T-helper 22 cell (primary cell): ENCODE measurements around the gene RREB1.

Experiments used
- DNase-seq: peaks from one replicate; pipeline ENCODE4 v3.0.0-alpha.2; 2020; ENCODE audit warnings: low read depth

RREB1 gene

DNA sequence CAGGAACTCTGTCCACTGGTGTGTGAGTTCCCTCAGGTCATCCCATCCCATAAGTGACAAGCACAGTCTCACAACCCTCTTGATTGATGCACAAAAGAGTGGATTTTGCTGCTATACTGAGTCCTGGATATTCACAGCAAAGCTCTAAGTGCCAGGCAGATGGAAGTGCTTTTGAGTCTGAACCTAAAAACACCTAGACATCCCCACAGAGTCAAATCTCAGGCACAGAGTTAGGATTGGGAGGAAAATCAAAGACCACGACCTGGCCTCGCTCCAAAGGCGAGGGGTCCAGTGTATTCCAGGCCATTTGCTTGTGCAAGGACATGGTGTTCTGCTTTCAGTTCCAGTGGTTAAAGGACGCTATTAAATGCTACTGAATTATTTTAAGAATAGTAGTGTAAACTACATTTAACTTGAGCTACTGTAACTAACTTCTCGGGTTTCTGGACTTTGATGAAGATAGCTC is 56.8 kb downstream of the RREB1 start:
- no peak for DNase-seq

DNA sequence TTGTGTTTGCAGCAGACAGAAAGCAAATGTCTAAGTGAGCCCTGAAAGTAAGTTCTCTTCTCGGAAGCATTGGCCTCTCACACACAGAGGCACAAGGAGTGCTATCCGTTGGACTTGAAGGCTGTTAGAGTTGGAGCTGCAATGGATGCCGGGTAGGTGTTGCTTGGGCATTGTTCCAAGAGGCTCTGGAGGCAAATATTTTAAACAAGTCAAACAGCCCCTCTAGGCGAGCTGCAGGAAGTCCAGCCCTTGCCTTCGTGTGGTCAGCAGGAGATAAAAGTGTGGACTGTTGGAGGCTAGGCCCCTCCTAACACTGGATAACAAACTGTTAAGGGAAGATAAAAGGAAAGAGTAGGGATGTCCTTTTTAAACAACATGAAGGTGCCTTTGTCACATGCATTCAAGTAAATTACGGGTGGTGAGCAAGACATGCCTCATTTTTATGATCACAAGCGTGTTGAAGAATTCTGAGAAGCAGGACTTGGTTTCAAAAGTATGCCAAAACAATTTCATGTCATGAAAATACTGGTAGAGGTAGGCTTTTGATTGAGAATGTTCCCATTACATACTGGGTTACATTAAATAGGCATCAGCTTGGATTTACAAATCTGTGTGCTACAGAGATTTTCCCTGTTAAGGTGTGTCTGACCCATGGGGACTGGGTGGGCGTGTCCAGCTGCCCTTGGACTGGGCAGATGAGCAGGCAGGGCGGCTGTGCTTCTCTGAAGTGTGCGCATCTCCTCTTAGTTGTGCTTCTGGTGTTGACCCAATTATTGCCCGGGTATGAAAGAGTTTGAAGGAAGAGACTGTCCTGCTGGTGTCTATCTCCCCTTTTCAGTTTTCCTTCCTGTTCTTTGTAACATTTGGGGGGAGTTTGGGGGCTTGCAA is 57.5 kb downstream of the RREB1 start:
- no peak for DNase-seq

DNA sequence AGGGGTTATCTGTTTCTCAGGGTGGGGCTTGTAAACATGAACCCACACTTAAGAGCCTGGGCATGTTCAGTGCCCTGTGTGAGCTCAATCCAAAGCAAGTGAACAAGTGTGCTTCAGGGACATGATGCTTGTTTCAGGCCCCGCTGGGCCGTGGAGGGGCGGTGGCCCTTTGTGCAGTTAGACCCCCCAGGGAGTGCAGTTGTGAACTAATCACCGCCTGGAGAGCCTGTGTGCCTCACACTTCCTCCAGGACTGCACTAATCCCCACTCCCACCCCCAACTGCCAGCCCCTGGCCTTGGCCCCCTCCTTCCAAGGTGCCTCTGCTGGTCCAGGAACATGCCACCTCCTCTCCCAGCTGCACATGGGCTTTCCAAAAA is 58.1 kb downstream of the RREB1 start:
- DNase-seq: no peak

DNA sequence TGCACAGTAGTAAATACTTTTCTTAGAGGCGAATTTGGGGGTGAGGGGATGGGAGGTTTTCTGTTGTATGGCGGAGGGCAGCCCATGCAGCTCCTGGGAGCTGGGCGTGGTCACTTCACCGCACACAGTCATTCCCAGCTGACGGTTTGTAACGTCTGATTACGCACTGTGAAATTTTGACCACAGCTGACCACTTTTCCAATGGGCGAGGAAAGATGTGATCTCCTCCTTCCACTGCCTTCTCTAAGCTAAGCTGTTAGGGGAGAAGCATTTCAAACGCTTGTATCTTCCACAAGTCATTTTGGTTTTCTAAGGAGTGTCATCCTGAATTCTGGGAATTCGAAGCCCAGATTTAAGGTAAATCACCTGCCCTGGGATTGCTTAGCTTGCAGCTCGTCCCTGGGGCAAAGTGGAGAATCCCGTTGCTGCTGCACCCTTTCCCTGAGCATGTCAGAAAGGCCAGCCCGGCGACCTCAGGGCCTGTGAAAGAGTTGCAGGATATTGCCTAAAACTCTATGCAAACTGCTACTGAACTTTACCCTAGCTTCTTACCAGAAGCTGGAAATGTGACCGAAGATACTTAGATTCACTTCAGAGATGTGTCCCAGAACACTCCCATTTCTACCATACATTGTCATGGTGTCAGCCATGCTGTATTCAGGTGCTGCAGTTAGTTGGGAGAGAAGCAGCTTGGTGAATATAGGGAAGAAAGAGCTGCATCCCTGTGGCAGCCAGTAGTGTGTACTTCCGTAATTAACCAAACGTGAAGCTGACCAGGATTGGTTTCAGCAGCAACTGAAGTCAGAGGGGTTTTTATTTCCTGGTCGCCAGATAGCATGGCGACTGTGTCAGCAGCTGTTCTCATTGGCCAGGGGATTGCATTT is 58.9 kb downstream of the RREB1 start:
- DNase-seq: no peak

DNA sequence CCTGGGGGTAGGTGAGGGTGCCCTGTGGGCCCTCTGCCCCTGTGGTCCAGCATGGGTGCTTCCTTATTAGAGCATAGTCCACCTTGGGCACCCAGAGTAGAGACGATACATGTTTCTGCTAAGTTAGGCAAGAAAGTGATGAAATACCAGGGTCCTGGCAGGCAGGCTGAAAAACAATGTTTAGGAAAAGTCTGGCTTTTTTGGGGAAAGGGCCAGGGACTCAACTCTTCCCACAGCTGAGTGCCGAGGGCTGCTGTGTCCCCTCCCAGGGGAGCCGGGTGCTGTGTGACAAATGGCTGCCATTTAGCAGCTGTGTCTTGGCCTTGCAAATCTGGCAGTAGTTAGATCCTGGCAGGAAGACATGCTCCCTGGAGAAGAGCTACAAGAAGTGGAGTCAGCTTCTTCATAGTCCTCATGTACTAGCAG is 61.5 kb downstream of the RREB1 start:
- no peak for DNase-seq

DNA sequence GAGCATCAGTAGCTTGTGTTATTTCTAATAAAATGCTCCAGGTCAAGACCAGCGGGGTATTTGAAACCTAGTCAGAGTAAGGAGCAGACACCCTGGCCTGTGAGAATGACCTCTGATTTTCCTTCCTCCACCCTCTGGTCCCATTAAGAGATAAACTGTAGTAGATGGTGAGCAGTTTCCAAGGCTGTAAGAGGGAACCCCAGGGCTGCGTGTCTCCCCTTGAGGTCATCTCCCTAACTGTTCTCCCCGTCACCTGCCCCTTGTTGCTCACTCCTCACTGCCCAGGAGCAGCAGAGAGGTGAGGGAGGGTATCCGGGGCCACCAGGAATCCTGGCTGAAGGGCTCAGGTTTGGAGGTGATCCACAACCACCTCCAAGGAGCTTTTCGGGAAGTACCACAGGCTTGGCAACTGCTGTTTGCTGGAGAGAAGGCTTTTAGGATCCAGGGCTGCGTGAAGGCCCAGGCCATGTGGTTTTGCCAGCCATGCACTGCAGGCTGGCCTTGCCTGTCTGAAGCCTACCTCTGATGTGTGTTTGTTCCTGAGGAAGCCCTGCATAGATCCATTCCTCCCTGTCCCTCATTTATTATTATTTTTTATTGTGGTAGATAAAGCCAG is 62.5 kb downstream of the RREB1 start:
- DNase-seq: no peak

DNA sequence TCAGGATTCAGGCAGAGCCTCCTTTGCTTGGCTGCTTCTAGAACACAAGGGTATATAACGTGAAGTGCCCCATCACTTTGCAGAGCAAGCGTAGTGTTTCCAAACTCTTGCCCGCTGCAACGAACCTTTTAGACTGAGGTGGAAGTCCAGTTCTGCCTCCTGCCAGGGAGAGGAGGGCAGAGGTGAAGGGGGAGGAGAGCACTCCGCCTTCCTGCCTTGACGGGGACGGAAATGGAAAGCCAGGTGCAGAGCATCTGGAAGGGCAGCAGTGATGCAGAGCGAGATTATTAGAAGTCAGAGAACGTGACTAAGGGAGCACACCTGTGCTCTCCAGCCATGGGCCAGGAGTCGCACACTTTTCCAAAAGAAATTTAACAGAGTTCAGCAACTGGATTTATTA is 63.4 kb downstream of the RREB1 start:
- no peak for DNase-seq

DNA sequence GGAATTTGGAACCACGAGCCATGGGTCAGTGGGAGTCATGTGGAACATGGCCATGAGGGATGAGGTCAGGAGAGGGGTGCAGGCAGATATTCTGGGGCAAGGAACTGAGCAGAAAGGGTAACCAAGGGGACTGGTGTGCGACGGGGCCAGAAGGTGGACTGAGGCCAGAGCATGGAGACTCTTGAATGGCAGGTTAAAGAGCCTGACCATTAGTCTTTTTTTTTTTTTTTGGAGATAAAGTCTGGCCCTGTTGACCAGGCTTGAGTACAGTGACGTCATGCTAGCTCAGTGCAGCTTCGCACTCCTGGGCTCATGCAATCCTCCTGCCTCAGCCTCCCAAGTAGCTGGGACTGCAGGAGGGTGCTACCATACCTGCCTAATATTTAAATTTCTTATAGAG is 64.0 kb downstream of the RREB1 start:
- DNase-seq: no peak

DNA sequence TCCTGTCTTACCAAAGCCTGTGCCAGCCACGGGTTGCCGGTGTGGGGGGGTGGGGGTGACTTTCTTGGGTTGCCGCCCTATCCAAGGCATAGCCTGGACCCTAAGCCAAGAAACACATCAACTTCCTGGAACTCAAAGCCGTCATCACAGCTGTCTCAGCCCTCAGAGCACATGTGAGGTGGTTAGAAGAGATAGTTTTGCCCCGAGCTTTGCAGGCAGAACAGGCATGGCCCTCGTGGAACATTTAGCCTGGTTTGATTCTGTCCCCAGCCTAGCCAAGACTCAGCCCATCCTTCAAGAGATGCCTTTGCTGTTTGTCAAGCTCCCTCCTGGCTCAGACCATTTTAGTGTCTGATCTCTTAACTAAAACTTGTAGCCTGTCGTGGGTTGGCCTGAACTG is 64.9 kb downstream of the RREB1 start:
- no peak for DNase-seq

DNA sequence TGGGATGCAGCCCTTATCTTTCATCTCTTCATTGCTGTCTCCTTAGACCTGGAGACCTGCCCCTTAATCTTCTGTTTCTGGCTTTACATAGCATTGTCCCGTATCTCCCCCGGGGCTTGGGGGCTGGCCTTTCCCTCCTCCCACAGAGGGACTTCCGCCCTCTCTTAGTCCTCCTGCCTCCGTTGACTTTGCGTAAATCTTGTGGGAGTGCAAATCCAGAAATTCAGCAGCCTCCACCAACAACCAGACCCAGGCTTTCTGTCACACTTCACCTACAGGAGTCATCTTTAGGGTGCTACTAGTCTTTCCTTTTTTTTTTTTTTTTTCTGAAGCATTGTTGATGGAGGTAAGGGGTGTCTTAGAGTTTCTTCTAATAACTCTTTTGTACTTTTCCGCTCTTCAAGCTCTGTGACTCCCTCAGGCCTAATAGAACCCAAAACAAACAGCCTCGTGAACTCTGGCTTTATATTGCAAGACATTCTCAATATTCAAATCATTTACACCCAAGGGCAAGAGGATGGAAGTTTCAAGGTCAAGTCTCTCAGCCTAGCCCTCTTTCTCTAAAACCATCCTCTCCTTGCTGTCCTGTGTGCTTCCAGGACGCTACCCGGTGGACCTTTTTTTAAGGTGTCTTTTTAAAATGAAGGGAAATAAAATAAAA is 66.2 kb downstream of the RREB1 start:
- no peak for DNase-seq

DNA sequence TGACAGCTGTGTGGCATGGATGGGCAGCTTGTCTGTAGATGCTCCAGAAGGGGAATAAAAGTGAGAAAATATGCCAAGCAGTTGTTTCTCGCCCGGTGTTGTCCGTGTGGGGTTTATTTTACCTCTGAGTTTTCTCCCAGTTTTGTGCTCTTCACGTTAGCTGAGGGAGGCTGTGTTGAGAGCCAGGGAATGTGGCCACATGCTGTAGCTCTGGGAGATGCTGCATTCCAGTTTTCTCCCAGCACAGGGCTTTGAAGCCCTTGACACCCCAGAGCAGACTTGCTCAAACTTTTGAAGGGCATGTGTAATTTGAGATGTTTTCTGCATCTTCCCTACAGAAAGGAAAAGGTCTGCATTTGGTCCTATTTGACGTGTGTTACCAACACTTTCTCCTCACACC is 67.7 kb downstream of the RREB1 start:
- DNase-seq: no peak

DNA sequence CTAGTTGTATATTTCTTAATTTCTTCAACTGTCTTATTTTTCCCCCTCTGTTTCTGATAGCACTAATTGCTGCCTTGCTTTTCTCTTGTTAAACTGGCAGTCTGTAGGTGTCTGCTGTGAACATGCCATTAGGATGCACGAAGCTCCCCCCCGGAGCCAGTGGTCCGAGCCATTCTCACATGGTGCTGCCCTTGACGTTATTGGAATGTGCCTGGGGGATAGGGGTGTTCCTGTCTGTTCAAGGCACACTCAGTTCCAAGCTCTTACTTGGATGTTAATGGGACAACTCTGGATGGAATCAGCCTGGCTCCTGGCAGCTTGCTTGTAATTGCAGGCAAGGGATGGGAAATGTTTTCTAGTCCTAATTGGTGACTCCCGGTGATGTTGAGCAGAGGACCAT is 68.4 kb downstream of the RREB1 start:
- DNase-seq: no peak

DNA sequence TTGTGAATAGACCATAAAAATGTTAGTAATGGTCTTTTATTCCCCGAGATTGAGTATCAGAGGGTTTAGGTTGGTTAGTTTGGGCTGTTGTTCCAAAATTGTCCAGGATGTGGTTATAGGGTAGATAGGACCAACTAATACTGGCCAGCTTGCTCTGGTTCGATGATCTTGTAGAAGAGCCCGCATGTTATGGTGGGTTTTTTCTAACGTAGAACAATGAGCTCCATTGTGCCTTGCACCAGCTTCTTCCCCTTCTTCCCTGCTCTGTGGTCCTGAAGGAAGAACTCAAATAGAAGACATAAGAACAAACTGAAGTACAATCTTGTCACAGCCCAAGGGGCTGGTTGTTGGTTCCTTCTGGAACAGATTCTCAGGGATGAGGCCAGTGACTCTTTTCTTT is 70.5 kb downstream of the RREB1 start:
- DNase-seq: no peak

DNA sequence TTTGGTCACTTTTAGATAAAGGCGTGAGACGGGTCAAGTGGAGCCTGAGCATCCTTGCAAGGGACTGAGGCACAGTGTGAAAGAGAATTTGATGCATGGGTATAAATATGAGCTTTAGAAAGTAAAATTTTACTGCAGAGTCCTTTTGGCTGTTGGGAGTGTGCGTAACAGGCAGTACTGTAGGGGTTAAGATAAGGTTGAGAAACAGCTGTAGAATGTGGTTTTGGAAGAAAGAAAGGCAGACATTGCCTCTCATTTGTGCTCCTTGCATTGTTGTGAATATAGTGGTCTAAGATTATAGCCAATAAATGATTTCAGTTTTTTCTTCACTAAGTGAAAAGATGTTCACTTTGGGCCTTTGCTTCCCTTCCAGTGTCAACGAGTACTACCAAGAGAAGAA is 73.0 kb downstream of the RREB1 start:
- no peak for DNase-seq

DNA sequence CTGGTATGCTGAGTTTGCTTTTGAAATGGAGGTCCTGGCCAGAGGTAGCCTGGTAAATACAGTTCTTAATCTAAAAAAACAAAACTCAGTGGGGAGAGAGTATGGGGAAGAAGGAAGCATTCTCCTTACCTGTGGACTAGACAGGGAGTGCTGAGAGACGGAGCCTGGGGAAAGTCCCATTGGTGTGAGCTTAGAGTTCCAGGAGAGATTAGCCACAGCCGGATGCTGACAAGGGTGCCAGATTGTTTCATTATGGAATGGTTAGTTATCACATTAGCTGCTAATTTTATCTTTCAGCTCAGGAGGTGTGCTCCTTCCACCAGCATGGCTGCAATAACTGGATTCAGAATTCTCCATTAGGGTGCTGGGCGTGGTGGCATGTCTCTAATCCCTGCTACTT is 75.9 kb downstream of the RREB1 start:
- DNase-seq: no peak

DNA sequence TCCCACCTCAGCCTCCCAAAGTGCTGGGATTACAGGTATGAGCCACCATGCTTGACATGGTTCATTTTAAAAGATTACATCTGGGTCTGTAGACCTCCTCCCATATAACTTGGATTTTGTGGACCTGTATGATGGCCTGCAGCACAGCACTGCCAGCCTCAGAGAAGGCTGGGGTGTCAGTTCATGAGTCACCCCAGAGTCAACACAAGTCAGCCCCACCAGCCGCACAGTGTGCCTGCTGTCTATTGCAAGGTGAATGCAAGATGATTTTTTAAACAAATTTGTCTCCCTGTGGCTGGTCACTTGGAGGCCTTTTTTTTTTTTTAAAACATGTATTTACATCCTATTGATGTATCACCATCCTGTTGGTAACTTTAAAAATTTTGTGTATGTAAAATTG is 76.7 kb downstream of the RREB1 start:
- DNase-seq: no peak

DNA sequence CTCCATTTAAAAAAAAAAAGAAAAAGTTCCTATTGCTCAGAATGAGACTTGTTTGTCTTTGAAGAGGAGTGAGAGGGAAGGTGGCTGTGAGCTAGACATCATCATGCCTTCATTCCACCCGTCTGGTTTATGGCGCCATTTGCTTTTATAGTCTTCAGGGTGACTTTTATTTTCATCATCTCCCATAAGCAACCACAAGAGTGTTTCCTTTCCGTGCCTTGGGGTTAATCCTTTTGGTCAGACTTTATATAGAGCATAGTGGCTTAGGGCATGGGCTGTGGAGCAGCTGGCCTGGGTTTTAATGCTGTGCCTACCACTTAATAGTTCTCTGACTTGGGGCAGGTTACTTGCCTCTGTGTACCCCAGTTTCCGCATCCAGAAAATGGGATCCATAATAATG is 77.8 kb downstream of the RREB1 start:
- no peak for DNase-seq

DNA sequence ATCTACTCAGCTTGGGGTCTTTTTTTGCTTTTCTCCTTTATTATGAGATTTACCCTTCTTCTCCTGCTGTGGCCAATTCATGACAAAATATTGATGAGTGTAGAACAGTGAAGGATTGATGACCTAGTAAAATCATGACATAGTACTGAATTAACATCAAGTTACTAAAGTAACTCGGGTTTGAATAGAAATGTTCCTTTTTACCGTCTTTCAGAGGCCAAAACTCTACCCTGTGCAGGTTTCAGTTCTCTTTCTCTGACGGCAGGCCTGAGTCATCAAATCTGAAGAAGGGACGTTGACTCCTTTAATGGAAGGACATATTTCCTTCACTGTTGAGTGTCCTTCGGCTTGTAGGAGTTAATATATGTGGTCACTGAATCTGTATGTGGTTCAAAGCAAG is 80.7 kb downstream of the RREB1 start:
- no peak for DNase-seq

DNA sequence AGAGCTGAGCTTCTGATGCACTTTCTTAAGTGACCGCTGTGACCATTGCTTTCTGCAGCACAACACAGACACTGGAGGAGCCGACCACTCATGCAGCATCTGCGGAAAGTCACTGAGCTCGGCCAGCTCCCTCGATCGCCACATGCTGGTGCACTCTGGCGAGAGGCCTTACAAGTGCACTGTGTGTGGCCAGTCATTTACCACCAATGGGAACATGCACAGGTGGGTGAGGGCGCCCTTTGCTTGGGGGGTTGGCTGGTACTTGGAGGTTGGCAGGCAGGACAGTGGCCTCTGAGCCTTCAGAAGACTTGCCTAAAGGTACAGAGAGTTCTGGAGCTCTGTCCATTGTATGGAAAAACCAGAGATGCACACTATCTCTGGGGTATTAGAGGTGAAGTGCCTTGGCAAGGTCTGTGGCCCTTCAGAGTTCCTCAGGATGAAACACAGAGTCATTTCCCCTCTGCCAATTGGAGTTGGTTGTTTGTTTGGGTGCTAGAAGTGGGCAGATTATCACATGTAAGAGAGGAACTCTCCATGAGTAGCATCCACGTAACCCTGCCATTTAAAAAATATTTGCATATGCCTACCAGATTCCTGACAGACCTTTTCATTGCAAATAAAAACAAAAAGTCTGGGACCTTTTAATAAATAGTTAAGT is 81.5 kb downstream of the RREB1 start:
- DNase-seq: no peak

DNA sequence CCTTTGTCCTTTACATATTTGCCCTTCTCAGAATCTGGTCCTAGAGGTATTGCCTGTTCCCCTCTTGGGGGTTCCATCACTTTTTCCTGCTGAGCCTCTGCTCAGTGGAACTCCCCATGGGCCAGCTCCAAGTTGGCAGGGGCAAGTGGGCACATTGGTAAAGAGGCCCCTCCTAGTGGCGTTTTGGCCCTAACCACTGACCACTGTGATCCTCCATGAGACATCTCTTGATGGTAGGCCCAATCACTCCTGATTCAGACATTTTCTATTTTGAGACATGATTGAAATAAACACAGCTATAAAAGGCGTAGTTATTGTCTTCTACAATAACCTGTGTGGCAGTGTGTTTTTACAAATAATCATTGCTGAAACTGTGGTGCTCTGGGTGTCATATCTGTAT is 83.0 kb downstream of the RREB1 start:
- no peak for DNase-seq

DNA sequence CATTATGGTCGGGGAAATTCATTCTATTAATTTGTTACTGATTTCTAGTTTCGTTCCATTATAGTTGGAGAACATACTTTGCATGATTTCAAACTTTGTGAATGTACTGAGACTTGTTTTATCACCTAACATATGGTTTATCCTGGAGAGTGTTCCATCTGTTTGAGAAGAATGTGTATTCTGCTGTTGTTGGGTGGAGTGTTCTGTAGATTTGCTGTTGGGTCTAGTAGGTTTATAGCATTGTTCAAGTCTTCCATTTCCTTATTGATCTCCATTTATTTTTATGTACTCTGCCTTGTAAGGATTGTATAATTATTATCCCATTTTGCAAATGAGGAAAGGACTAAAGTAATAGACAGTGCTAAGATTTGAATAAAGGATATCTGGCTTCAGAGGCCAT is 85.4 kb downstream of the RREB1 start:
- no peak for DNase-seq

DNA sequence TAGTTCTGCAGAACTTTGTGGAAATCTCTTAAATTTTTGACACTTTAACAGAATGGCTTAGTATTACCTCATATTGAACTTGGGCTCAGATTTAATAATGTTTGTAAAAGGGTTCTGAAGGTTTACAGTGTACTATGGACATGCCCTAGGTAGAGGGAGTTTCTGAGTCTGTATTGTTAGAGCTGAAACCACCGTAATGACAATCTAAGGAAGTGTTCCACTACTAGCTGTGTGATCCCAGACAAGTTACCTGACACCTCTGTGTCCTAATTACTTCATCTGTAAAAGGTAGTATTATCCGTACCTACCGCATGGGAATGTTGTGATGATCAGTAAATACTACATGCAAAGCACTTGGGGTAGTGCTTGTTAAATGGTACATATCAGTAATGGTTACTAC is 86.9 kb downstream of the RREB1 start:
- DNase-seq: no peak
